Liver (tissue), 9 donors: Measurements from ENCODE around the gene ARMC2. TPM values are rescaled to one million over a fixed set of nuclear protein-coding genes. Genes with fewer than 3 reads are reported as not detected.

Source experiments
- DNase-seq: peaks from one replicate; pipeline ENCODE4 v3.0.0-alpha.2; 2017; ENCODE audit warnings: low spot score
- H3K27ac ChIP-seq, 2 donors: one replicate each; pipeline ENCODE4 v1.7.0; 2013; ENCODE audit warnings: inconsistent platforms in 2 of 2, low read length in 2 of 2, control low read depth in 1 of 2, low read depth in 1 of 2, mild to moderate bottlenecking in 1 of 2
- H3K27me3 ChIP-seq, 4 donors: one replicate each; pipeline versions ENCODE4 v1.6.1 to v1.7.0; 2013; ENCODE audit warnings: low read length in 3 of 4, inconsistent platforms in 1 of 4, mild to moderate bottlenecking in 1 of 4, moderate library complexity in 1 of 4; ENCODE audit not compliant: control insufficient read depth in 4 of 4, insufficient read depth in 4 of 4
- H3K36me3 ChIP-seq, 4 donors: one replicate each; pipeline versions ENCODE4 v1.6.1 to v1.7.0; 2013; ENCODE audit warnings: low read length in 3 of 4, mild to moderate bottlenecking in 3 of 4, low read depth in 1 of 4, moderate library complexity in 1 of 4; ENCODE audit not compliant: control insufficient read depth in 4 of 4, insufficient read depth in 3 of 4
- H3K4me1 ChIP-seq, 4 donors: one replicate each; pipeline versions ENCODE4 v1.6.1 to v1.7.0; 2013; ENCODE audit warnings: low read length in 3 of 4, mild to moderate bottlenecking in 3 of 4, moderate library complexity in 1 of 4; ENCODE audit not compliant: control insufficient read depth in 4 of 4, insufficient read depth in 4 of 4
- H3K4me3 ChIP-seq, 3 donors: one replicate each; pipeline versions ENCODE4 v1.6.1 to v1.7.0; 2013; ENCODE audit warnings: low read length in 3 of 3, control low read depth in 1 of 3, low read depth in 1 of 3, mild to moderate bottlenecking in 1 of 3
- H3K9ac ChIP-seq, 2 donors: one replicate each; pipeline ENCODE4 v1.7.0; 2013; ENCODE audit warnings: low read length in 2 of 2, mild to moderate bottlenecking in 2 of 2, moderate library complexity in 2 of 2, control low read depth in 1 of 2, low read depth in 1 of 2
- H3K9me3 ChIP-seq, 4 donors: one replicate each; pipeline versions ENCODE4 v1.6.1 to v1.7.0; 2013; ENCODE audit warnings: low read length in 3 of 4; ENCODE audit not compliant: control insufficient read depth in 4 of 4
- ATF3 ChIP-seq: IDR thresholded peaks from 2 replicates; pipeline ENCODE4 v1.6.1; 2016; ENCODE audit warnings: antibody characterized with exemption
- CTCF ChIP-seq: fragments of 150-350 bp; IDR thresholded peaks from 2 replicates; pipeline ENCODE4 v1.5.1; 2017; ENCODE audit warnings: improper control_type of control experiment, low read depth, low read length; ENCODE audit not compliant: missing input control
- EGR1 ChIP-seq, 2 donors: IDR thresholded peaks; 2 replicates each; pipeline ENCODE4 v1.6.1; 2016 to 2018; ENCODE audit warnings: antibody characterized with exemption in 2 of 2, low read depth in 2 of 2
- FOXA1 ChIP-seq: IDR thresholded peaks from 2 replicates; pipeline ENCODE4 v1.6.1; 2016; ENCODE audit warnings: antibody characterized with exemption
- FOXA2 ChIP-seq: IDR thresholded peaks from 2 replicates; pipeline ENCODE4 v1.6.1; 2016; ENCODE audit warnings: antibody characterized with exemption
- GABPA ChIP-seq, 2 donors: IDR thresholded peaks in 1 of 2; conservative IDR thresholded peaks in 1 of 2; 2 replicates each; pipeline ENCODE4 v1.6.1; 2016; ENCODE audit warnings: antibody characterized with exemption in 2 of 2, mild to moderate bottlenecking in 1 of 2, moderate library complexity in 1 of 2
- HNF4A ChIP-seq, 2 donors: conservative IDR thresholded peaks; 2 replicates each; pipeline ENCODE4 v1.6.1; 2016; ENCODE audit warnings: antibody characterized with exemption in 2 of 2, mild to moderate bottlenecking in 2 of 2
- HNF4G ChIP-seq: IDR thresholded peaks from 2 replicates; pipeline ENCODE4 v1.6.1; 2016; ENCODE audit warnings: antibody characterized with exemption
- JUND ChIP-seq, 2 donors: IDR thresholded peaks; 2 replicates each; pipeline ENCODE4 v1.6.1; 2016; ENCODE audit warnings: antibody characterized with exemption in 2 of 2
- MAX ChIP-seq: IDR thresholded peaks from 2 replicates; pipeline ENCODE4 v1.6.1; 2016; ENCODE audit warnings: antibody characterized with exemption
- NR2F2 ChIP-seq: IDR thresholded peaks from 2 replicates; pipeline ENCODE4 v1.6.1; 2016; ENCODE audit warnings: antibody characterized with exemption
- RAD21 ChIP-seq, 2 donors: IDR thresholded peaks; 2 replicates each; pipeline ENCODE4 v1.6.1; 2016; ENCODE audit warnings: antibody characterized with exemption in 2 of 2, mild to moderate bottlenecking in 2 of 2
- REST ChIP-seq: IDR thresholded peaks from 2 replicates; pipeline ENCODE4 v1.6.1; 2016; ENCODE audit warnings: antibody characterized with exemption, mild to moderate bottlenecking
- RXRA ChIP-seq, 2 donors: IDR thresholded peaks; 2 replicates each; pipeline ENCODE4 v1.6.1; 2017 to 2018; ENCODE audit warnings: antibody characterized with exemption in 2 of 2, mild to moderate bottlenecking in 1 of 2
- SP1 ChIP-seq: IDR thresholded peaks from 2 replicates; pipeline ENCODE4 v1.6.1; 2018; ENCODE audit warnings: antibody characterized with exemption, mild to moderate bottlenecking
- TAF1 ChIP-seq: conservative IDR thresholded peaks from 2 replicates; pipeline ENCODE4 v1.6.1; 2016; ENCODE audit warnings: antibody characterized with exemption, mild to moderate bottlenecking
- YY1 ChIP-seq: IDR thresholded peaks from 2 replicates; pipeline ENCODE4 v1.6.1; 2016; ENCODE audit warnings: antibody characterized with exemption, mild to moderate bottlenecking
- ZBTB33 ChIP-seq: IDR thresholded peaks from 2 replicates; pipeline ENCODE4 v1.6.1; 2016; ENCODE audit warnings: antibody characterized with exemption
- WGBS: extraction: QIAGEN DNeasy Blood & Tissue Kit; methylation state at CpG from one replicate; pipeline ENCODE4 v1.1.7; 2013; 5-methylcytosine and 5-hydroxymethylcytosine counted together
- polyA plus RNA-seq, 2 donors: library from polyadenylated mRNA; stranded (reverse) in 1 of 2; unstranded in 1 of 2; fragments of 200-250 nt in 1 of 2; fragments of >200 nt in 1 of 2; fragmentation: Nextera tagmentation in 1 of 2; extraction: Ambion mirVana in 1 of 2; gene quantifications; one replicate each; pipeline versions ENCODE4 v1.2.1 to v1.2.3, GENCODE V29; 2013 to 2015
- total RNA-seq, 2 donors: library from RNA; depleted of rRNA; stranded (reverse); fragments of >200 nt; gene quantifications; one replicate each; pipeline ENCODE4 v1.2.3, GENCODE V29; 2014
- donor health status: healthy.
- donor health status: healthy.
- donor health status: healthy.
- donor health status: healthy.
- donor health status: healthy.

The ARMC2 gene
- total and polyA plus RNA-seq, 4 donors = 0.24 to 1.5 (median 0.73) TPM

- Histone ChIP-seq H3K27ac (peak overlapping the region; percentile 90 to 98), H3K9ac (peak overlapping the region; percentile 89 to 93), H3K36me3 (no peaks in the 10 kb centered on the region), H3K9me3 (no peaks in the 10 kb centered on the region), H3K27me3 (no peaks in the 10 kb centered on the region), H3K4me3 (peak overlapping the region; percentile 59 to 90 (median 75)), H3K4me1 (peaks cover 0 to 25% (median 14%) of the 10 kb centered on the region in 4 donors)
- no peak for DNase-seq
- no peak for TF ChIP-seq HNF4A (conservative IDR thresholded peaks at IDR 0.05)
- no peak for TF ChIP-seq FOXA1
- TF ChIP-seq JUND (IDR thresholded peaks at IDR 0.05) = peak in 1 of 2 donors; percentile 21
- no peak for TF ChIP-seq HNF4G
- TF ChIP-seq YY1 = no peak
- 3% methylated on average over 24 of the region's 24 CpGs for WGBS
Observed at GRCh38 chr6:109008537-109009235, 160.5 kb downstream of the ARMC2 start.

GRCh38 chr6:109009236-109009961 is 161.2 kb downstream of the ARMC2 start:
- H3K27ac ChIP-seq = peak overlapping the region; percentile 90 to 98
- under 1% methylated on average over 80 of the region's 80 CpGs for WGBS
- peak overlapping the region; percentile 89 to 93 for H3K9ac ChIP-seq
- no peaks in the 10 kb centered on the region for H3K27me3 ChIP-seq
- no peaks in the 10 kb centered on the region for H3K9me3 ChIP-seq
- H3K4me3 ChIP-seq = peak overlapping the region; percentile 59 to 90 (median 75)
- DNase-seq = peak; percentile 94
- H3K4me1 ChIP-seq = peaks cover 0 to 23% (median 14%) of the 10 kb centered on the region in 4 donors
- TF ChIP-seq HNF4G (no peak), ATF3 (no peak), GABPA (IDR thresholded peaks at IDR 0.05 in 1 of 2, conservative IDR thresholded peaks at IDR 0.05 in 1 of 2) (no peak), EGR1 (IDR thresholded peaks at IDR 0.05; ENCODE audit: low read depth in 2 of 2) (no peak), ZBTB33 (no peak), RAD21 (IDR thresholded peaks at IDR 0.05) (peak in 1 of 2 donors; percentile 31), JUND (IDR thresholded peaks at IDR 0.05) (no peak), NR2F2 (no peak), FOXA2 (no peak), FOXA1 (no peak), RXRA (IDR thresholded peaks at IDR 0.05) (peak in 1 of 2 donors; percentile 5), YY1 (peak; percentile 51), MAX (no peak), CTCF (peak; percentile 54), REST (no peak), TAF1 (no peak), HNF4A (conservative IDR thresholded peaks at IDR 0.05) (no peak), SP1 (no peak)
- no peaks in the 10 kb centered on the region for H3K36me3 ChIP-seq
